Fibroblast of the conjunctiva (primary cell): Measurements from ENCODE around the gene DHX35.
"Not testable (repeated sequence)": the region's sequence is repeated elsewhere in the genome, so short reads cannot be mapped to it uniquely, and the experiment has no call there.

Experiments
- DNase-seq: peaks from one replicate; pipeline ENCODE4 v3.0.0-alpha.2; 2010; ENCODE audit warnings: low read depth

Gene DHX35

GRCh38 chr20:38979434-38979833 lies 17.3 kb downstream of the DHX35 start:
- no peak for DNase-seq

GRCh38 chr20:38979842-38980241 lies 17.7 kb downstream of the DHX35 start:
- DNase-seq, result no peak

DNA sequence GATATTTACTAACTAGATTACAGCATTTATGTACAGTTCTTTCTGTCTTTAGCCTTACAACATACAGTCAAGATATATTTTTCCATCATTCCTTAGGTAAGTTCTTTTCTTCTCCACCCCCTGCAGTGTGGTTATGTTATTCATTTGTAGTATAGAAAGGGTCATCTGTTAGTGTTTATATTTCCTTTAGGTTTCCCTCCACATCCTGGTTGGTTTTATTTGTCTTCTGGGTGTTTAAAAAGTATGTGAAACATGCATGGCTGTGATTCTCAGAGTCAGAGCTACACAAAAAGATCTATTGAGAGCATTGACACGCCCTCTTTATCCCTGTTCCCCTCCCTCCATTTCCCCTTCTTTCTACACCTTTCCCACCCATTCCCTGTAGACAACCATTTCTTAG lies 20.1 kb downstream of the DHX35 start:
- no peak for DNase-seq

- no peak for DNase-seq
Measured at GRCh38 chr20:38985060-38985459, 22.9 kb downstream of the DHX35 start.

- peak; percentile 9 for DNase-seq
Measured at GRCh38 chr20:38985603-38986170, 23.5 kb downstream of the DHX35 start.

DNA sequence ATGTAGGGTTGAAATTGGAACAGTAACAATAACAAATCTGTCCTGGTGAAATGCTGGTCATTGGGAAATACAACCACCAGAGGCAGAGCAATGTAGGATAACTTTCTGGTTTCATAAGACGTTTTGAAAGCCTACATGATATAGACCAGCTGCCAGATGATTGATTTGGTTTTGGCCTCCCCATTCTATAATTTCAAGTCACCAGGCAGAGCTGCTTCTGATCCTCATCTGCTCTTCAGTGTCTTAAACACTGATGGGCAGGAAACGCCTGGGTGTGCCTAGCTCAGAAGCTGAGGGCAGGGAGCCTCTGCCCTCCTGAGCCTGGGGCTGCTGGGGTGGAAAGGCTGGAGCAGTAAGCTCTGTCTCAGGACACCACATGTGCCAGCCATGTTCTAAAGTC lies 24.5 kb downstream of the DHX35 start:
- no peak for DNase-seq

DNA sequence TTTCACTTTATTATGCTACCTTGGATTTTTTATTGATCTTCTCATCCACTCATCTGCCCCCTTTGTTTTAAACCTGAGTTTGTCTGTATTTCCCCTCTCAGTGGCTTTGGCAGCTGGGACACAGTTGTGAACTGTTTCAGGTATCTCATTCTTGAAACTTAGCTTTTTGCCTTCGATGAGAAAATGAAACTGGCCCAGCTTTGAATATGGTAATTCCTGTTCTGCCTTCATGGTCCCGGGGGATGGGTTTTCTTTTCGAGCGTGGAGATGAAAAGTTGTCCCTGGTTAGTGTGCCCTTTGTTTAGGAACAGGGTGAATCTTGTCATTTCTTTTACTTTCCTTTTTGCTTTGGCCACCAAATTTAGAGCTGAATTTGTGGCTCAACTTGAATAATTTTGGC lies 25.6 kb downstream of the DHX35 start:
- no peak for DNase-seq

DNA sequence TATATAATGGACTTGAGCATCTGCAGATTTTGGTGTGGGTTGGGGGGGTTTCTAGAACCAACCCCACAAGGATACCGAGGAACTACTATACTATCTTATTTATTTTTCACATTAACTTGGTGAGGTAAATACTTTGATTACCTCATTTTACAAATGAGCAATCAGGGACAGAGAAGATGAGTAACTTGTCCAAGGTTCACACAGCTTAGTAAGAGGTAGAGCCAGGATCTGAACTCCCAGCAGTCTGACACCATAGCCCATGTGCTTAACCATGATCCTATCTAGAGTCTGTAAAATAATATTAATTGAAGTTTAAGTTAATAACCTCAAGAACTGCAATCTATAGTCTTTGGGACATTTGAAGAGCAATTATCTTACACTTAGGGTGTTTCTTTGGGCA lies 28.6 kb downstream of the DHX35 start:
- no peak for DNase-seq

DNA sequence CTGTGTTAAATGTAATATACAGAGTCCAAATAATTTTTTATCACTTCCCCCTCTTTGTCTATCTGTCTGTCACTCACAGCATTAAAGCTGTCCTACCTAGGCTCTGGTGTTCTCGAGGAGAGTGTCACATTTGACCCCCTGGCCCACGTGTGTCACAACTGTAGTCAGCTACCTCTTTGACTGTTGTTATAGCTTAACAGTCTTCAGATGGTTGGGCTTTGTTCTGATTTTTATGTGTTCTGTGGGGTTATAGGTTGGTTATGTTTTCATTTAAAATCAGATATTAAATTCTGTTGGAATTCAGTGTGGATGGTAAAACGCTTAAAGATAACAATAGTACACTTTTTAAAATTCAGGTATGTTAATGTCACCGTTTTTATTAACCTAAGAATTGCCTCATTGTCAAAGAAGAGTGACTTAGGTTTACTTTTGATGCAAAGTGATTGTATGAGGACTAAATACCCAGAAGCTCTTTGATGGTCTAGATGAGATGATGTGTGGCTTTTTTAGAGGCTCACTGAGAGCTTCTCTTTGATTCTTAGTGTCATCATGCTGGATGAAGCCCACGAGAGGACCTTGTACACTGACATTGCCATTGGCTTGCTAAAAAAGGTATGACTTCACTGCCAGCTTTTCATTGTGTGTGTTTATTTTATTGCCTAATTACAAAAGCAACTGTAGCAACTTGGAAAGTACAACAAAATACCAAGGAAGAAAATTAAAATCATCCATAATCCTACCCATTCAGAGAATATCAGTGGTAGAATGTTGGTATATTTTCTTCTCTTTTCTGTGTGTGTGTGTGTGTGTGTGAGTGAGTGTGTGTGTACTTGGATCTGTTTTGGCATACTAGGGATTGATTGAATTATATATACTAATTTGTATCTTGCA lies 29.9 kb downstream of the DHX35 start:
- DNase-seq, result no peak

- DNase-seq, result no peak
Measured at GRCh38 chr20:38995536-38996044, 33.4 kb downstream of the DHX35 start.

DNA sequence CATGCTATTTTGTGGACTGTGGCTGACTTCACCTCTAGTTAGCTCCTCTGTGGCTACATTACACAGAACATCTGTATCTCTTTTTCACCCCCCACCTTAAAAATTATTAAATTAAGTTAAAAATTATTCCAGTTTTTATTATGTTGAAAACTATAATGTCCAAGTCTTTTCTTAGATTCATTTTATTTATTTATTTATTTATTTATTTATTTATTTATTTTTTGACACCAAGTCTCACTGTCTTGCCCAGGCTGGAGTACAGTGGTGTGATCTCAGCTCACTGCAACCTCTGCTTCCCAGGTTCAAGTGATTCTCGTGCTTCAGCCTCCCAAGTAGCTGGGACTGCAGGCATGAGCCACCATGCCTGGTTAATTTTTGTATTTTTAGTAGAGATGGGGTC lies 34.7 kb downstream of the DHX35 start:
- DNase-seq, result not testable (repeated sequence)

DNA sequence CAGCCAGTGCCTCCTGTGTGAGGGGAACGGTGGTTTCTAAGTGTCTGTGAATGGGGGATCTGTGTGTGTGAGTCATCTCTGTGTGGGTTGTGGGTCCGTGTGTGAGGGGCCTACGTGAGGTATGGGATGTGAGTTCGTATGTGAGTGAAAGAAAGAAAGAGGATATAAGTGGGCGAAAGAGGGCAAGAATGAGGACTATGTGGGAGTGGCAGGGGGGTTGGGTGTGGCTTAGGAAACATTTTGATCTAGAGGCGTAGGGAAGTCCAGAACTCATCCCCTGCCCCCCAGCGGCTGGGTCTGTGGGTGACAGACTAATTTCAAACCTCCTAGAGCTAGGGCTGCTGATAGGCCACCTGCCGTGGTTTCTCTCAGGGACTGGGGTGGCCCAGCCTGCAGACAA lies 35.5 kb downstream of the DHX35 start:
- no peak for DNase-seq

- DNase-seq, result no peak
Measured at GRCh38 chr20:38999217-38999616, 37.1 kb downstream of the DHX35 start.

DNA sequence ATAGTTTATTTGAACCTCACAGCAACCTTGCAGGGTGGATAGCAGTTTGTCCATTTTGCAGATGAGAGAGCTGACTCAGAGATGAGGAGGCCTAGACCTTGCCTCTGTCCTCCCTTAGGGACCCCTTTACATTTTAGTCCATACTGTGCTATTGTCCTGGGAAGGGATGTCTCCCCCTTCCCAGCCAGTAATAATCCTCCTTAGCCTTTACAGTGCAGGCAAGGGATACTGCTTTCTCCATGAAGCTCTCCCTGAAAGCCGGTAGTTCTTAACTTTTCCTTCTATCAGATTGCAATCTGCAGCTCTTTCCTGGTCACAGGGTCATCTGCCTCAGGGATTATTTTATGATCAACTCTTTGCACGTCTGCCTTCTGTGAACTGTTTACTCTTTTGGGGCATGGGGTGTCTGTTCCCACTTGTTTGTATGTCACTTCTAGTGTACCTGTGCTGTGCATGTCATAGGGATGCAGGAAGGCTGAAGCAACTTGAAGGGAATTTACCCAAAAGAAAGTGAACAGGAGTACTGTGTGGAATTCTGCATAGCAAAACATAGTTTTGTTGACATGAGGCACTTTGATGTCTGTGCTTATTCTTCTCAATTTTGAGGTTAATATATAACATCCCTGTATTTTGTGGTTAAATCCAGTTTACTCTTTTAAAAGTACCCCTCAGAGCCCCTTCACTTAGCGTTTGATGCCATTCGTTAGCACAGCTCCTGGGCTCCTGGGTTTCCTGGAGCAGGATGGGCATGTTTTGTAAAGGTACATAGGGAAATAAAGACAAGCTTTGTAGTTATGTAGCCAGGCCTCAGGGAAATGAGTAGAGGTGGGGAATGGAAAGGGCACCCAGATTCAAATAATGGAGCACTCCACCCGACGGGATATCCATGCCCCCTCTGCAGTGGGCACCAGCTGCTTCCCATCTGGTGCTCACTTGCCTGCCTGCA lies 38.1 kb downstream of the DHX35 start:
- no peak for DNase-seq

DNA sequence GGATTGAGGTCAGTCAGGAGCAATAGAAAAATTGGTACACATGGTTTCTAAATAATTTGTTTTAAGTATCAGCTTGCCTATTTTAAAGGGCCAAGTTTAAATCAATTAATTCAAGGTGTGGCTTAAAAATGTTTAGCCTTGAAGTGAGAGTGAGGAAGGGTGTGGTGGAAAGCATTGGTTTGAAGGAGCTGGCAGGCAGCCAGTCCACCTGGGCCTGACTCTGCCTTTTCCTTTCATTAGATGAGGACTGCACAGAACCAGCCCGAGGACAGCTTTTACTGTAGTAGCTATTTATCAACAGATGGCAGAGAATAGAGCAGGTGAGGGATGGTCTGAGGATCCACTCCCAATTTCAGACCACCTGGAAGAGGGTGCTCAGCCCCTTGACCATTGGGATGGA lies 42.4 kb downstream of the DHX35 start:
- no peak for DNase-seq

- DNase-seq, result no peak
Measured at GRCh38 chr20:39009348-39009747, 47.2 kb downstream of the DHX35 start.

- no peak for DNase-seq
Measured at GRCh38 chr20:39010496-39010895, 48.4 kb downstream of the DHX35 start.

DNA sequence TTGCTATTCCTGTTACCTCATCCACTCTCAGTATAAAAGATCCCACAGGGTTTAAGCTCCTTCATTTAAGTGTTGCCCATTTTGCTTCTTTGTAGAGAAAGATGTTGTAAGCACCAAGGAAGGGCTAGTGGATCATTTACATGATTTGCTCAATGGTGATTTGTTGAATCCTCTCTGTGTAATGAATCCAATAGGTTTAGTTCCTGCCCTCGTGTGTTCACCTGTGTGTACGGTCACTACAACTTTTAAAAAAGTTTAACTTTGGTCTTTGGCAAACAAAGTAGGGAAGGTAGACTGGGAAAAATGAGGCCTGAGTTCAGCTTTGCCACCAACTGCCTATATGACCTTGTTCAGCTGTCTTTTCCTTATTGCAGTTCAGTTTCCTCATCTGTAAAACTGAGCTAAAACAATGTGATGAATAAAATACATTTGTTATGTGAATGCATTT lies 51.5 kb downstream of the DHX35 start:
- no peak for DNase-seq

DNA sequence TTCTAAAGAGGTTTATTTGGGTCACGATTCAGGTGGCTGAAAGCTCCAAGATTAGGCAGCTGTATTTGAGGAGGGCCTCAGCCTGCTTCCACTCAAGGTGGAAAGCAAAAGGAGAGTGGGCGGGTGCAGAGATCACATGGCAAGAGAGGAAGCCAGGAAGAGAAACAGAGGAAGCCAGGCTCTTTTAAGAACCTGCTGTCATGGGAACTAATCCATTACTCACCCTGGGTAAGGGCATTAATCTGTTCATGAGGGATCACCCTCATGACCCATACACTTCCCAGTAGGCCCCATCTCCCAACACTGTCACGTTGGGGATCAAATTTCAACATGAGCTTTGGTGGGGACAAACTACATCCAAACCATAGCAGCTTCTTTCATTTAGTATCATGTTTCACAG lies 53.9 kb downstream of the DHX35 start:
- DNase-seq, result no peak

DNA sequence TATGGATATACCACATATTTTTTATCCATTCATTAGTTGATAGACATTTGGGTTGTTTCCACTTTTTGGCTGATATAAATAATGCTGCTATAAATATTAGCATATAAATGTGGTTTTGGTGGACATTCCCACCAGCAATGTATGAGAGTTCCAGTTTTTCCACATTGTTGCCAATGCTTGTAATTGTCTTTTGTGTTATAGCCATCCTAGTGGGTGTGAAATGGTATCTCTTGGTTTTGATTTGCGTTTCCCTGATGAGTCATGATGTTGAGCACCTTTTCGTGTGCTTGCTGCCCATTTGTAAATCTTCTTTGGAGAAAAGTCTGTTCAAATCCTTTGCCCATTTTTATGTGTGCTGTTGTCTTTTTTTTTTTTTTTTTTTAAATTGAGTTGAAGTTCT lies 54.4 kb downstream of the DHX35 start:
- no peak for DNase-seq

GRCh38 chr20:39019027-39019426 lies 56.9 kb downstream of the DHX35 start:
- no peak for DNase-seq

- DNase-seq, result no peak
Measured at GRCh38 chr20:39019805-39020325, 57.7 kb downstream of the DHX35 start.
